Spleen (tissue), 11 donors: ENCODE results near the gene C3orf38. TPM values are rescaled to one million over a fixed set of nuclear protein-coding genes. Genes with fewer than 3 reads are reported as not detected.

Experiments
- DNase-seq: peaks from one replicate; pipeline ENCODE4 v3.0.0-alpha.2; 2020
- H3K27ac ChIP-seq, 8 donors: fragments of 200-600 bp; sonication (generic) in 7 of 8; 1 replicate in 4 of 8; 2 replicates in 4 of 8; pipeline versions ENCODE4 v1.5.0 to v1.8.0; 2016 to 2021; ENCODE audit warnings: inconsistent platforms in 4 of 8, mild to moderate bottlenecking in 4 of 8, moderate library complexity in 1 of 8
- H3K27me3 ChIP-seq, 7 donors: fragments of 200-600 bp; sonication (generic) in 6 of 7; replicated peaks in 1 of 7; 1 replicate in 4 of 7; 2 replicates in 3 of 7; pipeline versions ENCODE4 v1.5.0 to v1.8.0; 2016 to 2021; ENCODE audit warnings: inconsistent platforms in 3 of 7, mild to moderate bottlenecking in 1 of 7
- H3K36me3 ChIP-seq, 6 donors: fragments of 200-600 bp; sonication (generic) in 5 of 6; 1 replicate in 4 of 6; 2 replicates in 2 of 6; pipeline versions ENCODE4 v1.5.0 to v1.8.0; 2016 to 2021; ENCODE audit warnings: inconsistent platforms in 2 of 6
- H3K4me1 ChIP-seq, 6 donors: fragments of 200-600 bp; sonication (generic) in 5 of 6; 1 replicate in 3 of 6; 2 replicates in 3 of 6; pipeline versions ENCODE4 v1.5.0 to v1.8.0; 2016 to 2021; ENCODE audit warnings: inconsistent platforms in 3 of 6
- H3K4me3 ChIP-seq, 8 donors: fragments of 200-600 bp; sonication (generic) in 7 of 8; 1 replicate in 4 of 8; 2 replicates in 4 of 8; pipeline versions ENCODE4 v1.5.0 to v1.8.0; 2016 to 2021; ENCODE audit warnings: inconsistent platforms in 4 of 8, mild to moderate bottlenecking in 4 of 8, moderate library complexity in 2 of 8
- H3K9me3 ChIP-seq, 8 donors: fragments of 200-600 bp; sonication (generic) in 7 of 8; 1 replicate in 4 of 8; 2 replicates in 4 of 8; pipeline versions ENCODE4 v1.5.0 to v1.8.0; 2016 to 2021; ENCODE audit warnings: inconsistent platforms in 4 of 8
- POLR2A ChIP-seq, 3 donors: fragments of 450-650 bp; IDR thresholded peaks; one replicate each; pipeline ENCODE4 v1.5.1; 2017; ENCODE audit warnings: antibody characterized with exemption in 3 of 3, mild to moderate bottlenecking in 1 of 3
- POLR2AphosphoS5 ChIP-seq, 3 donors: sonication (generic); formaldehyde crosslinking; IDR thresholded peaks; one replicate each; pipeline ENCODE4 v1.5.1; 2017; ENCODE audit warnings: antibody characterized with exemption in 3 of 3
- WGBS, 5 donors: extraction: QIAGEN DNeasy Blood & Tissue Kit in 3 of 5; methylation state at CpG; one replicate each; pipeline versions ENCODE4 v1.1.5 to v1.1.7; 2013 to 2018; 5-methylcytosine and 5-hydroxymethylcytosine counted together
- intact Hi-C: fragments of 100-400 bp; cut with DNase I; formaldehyde crosslinking; loops from one replicate; pipeline ENCODE4 v1.15.0; 2023; ENCODE audit warnings: low total_unique reads
- polyA plus RNA-seq, 3 donors: library from polyadenylated mRNA; stranded (reverse); fragments of 200-250 nt; gene quantifications; one replicate each; pipeline ENCODE4 v1.2.1, GENCODE V29; 2013
- total RNA-seq, 7 donors: library from RNA; depleted of rRNA in 3 of 7; stranded (reverse); fragments of >200 nt in 3 of 7; fragmentation: NEBNext Ultra II Directional in 4 of 7; extraction: Animal tissue kit (Norgen Biotek cat#: 25700) in 4 of 7; gene quantifications; one replicate each; pipeline versions ENCODE4 v1.1.0 to v1.2.1, GENCODE V29; 2016 to 2021
- TF ChIP-seq, protein P1 (sequence below), 11 experiments: fragments of 200-600 bp in 7 of 11; fragments of 450-650 bp in 4 of 11; sonication (generic) in 4 of 11; IDR thresholded peaks in 8 of 11; conservative IDR thresholded peaks in 3 of 11; 1 replicate in 7 of 11; 2 replicates in 4 of 11; pipeline versions ENCODE4 v1.4.0 to v1.8.0; 2016 to 2021; ENCODE audit warnings: antibody characterized with exemption in 11 of 11, inconsistent platforms in 4 of 11, mild to moderate bottlenecking in 1 of 11
- donor health status: healthy with polysubstance abuse.
- donor health status: DM: no; HTN: no; CAD: no; lungs with moderate emphysema.
- donor health status: DM: no; HTN: no; CAD: no.
- donor health status: Bipolar disorder and iron deficiency.
- donor health status: healthy.
- donor health status: DM: no; HTN: no; CAD: no.
- donor health status: DM: yes; HTN: yes; CAD: no.

The C3orf38 gene
- total and polyA plus RNA-seq, 10 donors, result 8.1 to 41.2 (median 32.0) TPM

DNA sequence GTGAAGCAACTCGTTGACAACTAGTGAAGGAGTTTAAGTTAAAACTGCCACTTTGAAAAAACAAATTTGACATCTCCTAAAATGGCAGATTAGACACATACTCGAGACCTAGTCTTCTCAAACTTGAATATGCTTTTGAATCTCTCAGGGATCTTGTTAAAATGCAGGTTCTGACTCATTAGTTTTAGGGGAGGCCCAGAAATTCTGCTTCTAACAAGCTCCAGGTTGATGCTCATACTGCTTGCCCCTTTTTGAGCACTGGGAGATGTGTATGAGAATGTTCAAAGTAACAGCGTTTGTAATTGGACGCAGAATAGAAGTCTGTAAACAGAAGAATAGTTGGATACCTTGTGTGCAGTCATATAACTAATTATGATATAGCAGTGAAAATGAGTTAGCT is 1.6 kb downstream of the C3orf38 start:
- no peaks in the 10 kb centered on the region for H3K27me3 ChIP-seq
- peak overlapping the region; percentile 71 to 92 (median 86) for H3K4me3 ChIP-seq
- H3K4me1 ChIP-seq, result peaks cover 21 to 81% (median 47%) of the 10 kb centered on the region in 6 donors
- 35 to 53% (median 47%) methylated on average over 4 of the region's 4 CpGs for WGBS, 5 donors
- intact Hi-C loops, result no loop called here
- H3K9me3 ChIP-seq, result no peaks in the 10 kb centered on the region
- H3K36me3 ChIP-seq, result peaks cover 0 to 33% (median 28%) of the 10 kb centered on the region in 6 donors
- TF ChIP-seq POLR2A (IDR thresholded peaks at IDR 0.05) (no peak), POLR2AphosphoS5 (IDR thresholded peaks at IDR 0.05) (no peak)
- DNase-seq, result no peak
- H3K27ac ChIP-seq, result peak overlapping the region in 5 of 8 donors; percentile 93 to 97 (median 95)

DNA sequence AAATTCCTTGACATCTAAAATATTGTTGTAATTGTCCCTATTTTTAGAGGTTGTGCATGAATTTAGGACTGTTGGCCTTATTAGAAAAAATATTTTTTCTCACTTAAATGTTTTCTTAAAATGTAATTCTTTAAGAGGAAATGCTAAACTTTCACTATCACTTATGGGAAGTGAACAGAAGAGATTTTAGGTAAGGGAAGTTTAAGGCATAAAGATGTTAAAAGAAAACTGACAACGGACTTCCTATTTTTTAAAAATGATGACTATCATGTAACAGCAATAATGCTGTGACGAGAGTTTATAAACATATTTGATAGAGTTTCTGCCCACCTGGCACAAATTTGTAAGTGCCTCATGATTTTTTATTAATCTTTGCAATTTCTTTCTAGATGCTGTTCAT is 3.1 kb downstream of the C3orf38 start:
- Histone ChIP-seq H3K27ac (peak overlapping the region in 2 of 8 donors; percentile 46), H3K4me1 (peaks cover 21 to 87% (median 57%) of the 10 kb centered on the region in 6 donors), H3K27me3 (no peaks in the 10 kb centered on the region), H3K4me3 (peak overlapping the region in 1 of 8 donors; percentile 12), H3K36me3 (peaks cover 0 to 48% (median 38%) of the 10 kb centered on the region in 6 donors), H3K9me3 (no peaks in the 10 kb centered on the region)
- TF ChIP-seq POLR2AphosphoS5 (IDR thresholded peaks at IDR 0.05) (no peak), POLR2A (IDR thresholded peaks at IDR 0.05) (no peak)
- TF ChIP-seq, protein P1, sequence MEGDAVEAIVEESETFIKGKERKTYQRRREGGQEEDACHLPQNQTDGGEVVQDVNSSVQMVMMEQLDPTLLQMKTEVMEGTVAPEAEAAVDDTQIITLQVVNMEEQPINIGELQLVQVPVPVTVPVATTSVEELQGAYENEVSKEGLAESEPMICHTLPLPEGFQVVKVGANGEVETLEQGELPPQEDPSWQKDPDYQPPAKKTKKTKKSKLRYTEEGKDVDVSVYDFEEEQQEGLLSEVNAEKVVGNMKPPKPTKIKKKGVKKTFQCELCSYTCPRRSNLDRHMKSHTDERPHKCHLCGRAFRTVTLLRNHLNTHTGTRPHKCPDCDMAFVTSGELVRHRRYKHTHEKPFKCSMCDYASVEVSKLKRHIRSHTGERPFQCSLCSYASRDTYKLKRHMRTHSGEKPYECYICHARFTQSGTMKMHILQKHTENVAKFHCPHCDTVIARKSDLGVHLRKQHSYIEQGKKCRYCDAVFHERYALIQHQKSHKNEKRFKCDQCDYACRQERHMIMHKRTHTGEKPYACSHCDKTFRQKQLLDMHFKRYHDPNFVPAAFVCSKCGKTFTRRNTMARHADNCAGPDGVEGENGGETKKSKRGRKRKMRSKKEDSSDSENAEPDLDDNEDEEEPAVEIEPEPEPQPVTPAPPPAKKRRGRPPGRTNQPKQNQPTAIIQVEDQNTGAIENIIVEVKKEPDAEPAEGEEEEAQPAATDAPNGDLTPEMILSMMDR (IDR thresholded peaks at IDR 0.05 in 8 of 11, conservative IDR thresholded peaks at IDR 0.05 in 3 of 11), result no peak
- WGBS, 5 donors, result 37 to 45% (median 42%) methylated on average over 2 of the region's 2 CpGs
- no peak for DNase-seq
- intact Hi-C loops, result no loop called here

DNA sequence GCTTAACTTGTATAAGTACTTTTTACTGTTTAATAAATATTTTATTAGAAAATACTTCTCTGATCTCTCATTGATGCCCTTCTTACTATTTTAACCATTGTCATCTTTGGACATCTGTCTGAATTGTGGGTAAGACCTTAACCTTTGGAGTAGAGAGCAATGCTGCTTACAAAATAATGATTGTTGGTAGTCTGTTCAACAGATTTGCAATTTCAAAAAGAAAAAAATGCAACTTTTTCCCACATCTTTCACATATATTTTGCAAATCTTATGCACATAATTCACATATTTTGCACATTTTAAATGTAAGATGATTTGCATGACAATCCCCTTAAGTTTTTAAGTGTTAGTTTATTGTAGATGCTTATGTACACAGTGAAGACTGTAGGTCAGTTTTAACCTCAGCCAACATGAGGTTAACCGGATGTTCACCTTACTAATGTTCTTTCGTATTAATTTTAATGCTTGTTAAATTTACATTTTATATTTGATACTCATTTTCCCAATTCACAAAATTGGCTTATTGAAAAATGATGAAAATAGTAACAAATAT is 16.7 kb downstream of the C3orf38 start:
- TF ChIP-seq, protein P1 (IDR thresholded peaks at IDR 0.05 in 8 of 11, conservative IDR thresholded peaks at IDR 0.05 in 3 of 11), result no peak
- TF ChIP-seq POLR2AphosphoS5 (IDR thresholded peaks at IDR 0.05), result no peak
- no peak for TF ChIP-seq POLR2A (IDR thresholded peaks at IDR 0.05)
- H3K9me3 ChIP-seq, result no peaks in the 10 kb centered on the region
- peaks cover 0 to 48% (median 5%) of the 10 kb centered on the region in 6 donors for H3K36me3 ChIP-seq
- no peaks in the 10 kb centered on the region for H3K4me1 ChIP-seq
- 95 to 99% (median 98%) methylated on average over 2 of the region's 2 CpGs for WGBS, 5 donors
- H3K4me3 ChIP-seq, result no peak overlapping the region
- no peak for DNase-seq
- H3K27me3 ChIP-seq, result no peaks in the 10 kb centered on the region
- H3K27ac ChIP-seq, result no peak overlapping the region
- intact Hi-C loops, result no loop called here

- Histone ChIP-seq H3K27ac (no peak overlapping the region), H3K27me3 (no peaks in the 10 kb centered on the region), H3K9me3 (no peaks in the 10 kb centered on the region), H3K36me3 (peaks cover 0 to 44% (median 4%) of the 10 kb centered on the region in 6 donors), H3K4me3 (no peak overlapping the region), H3K4me1 (no peaks in the 10 kb centered on the region)
- intact Hi-C loops, result no loop called here
- 93 to 100% (median 96%) methylated on average over 6 of the region's 6 CpGs for WGBS, 5 donors
- TF ChIP-seq POLR2A (IDR thresholded peaks at IDR 0.05), result no peak
- TF ChIP-seq, protein P1 (IDR thresholded peaks at IDR 0.05 in 8 of 11, conservative IDR thresholded peaks at IDR 0.05 in 3 of 11), result no peak
- no peak for TF ChIP-seq POLR2AphosphoS5 (IDR thresholded peaks at IDR 0.05)
- DNase-seq, result no peak
Observed at GRCh38 chr3:88167173-88167572, 17.4 kb downstream of the C3orf38 start.
